ENCODE results near the gene PLD4. TPM values are rescaled to one million over a fixed set of nuclear protein-coding genes. Genes with fewer than 3 reads are reported as not detected.

The PLD4 gene
- total RNA-seq, 1 experiment from 2014 or later = not detected

DNA sequence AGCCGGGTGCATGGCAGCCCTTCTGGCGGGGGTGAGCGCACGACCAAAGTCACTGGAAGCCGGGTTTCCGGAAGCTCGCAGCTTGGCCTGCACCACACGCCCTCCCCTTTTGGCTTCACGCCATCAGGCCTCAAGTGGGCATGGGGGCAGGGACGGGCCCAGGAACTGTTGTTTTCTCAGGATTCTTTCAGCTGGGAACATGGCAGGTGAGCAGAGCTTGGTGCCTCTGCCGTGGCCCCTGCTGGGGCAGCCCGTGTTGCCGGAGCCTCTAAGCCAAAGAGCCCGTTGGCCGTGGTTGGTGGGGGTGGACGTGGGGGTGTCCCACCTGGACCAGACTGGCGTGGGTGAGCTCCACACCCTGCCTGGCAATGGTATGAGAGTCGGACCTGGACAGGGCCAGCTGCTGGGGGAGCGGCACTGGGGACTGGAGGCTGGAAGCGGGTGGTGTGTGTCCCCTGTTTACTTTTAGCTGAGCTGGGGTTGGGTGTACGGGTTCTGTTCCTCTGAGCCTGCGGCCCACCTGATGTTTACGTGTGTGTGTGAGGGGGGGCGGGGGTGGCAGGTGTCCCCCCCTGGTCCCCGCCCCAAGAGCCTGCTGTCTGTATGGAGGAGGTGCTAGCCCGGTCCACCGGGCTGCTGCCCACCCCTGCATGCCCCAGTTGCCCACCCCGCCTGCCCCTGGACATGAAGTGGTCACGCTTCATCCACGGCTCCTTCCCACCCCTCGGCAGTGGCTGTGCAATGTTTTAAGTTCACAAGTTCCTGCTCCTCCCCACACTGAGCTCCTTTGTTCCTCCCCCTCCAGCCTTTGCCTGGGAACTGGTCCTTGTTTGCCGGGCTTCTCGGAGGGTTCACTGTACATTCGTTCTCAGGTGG lies 28.7 kb upstream of the PLD4 start:
- Histone ChIP-seq H3K4me3 (no peak overlapping the region), H3K27ac (no peak overlapping the region), H3K79me2 (ENCODE audit: low read depth) (no peaks in the 10 kb centered on the region), H3K9me2 (ENCODE audit: insufficient read depth) (no peaks in the 10 kb centered on the region), H3F3A (ENCODE audit: insufficient read depth, low read depth) (0 out of 2 replicates have a peak, but pooled peaks cover 3% of the 10 kb centered on the region), H3K36me3 (ENCODE audit: low read depth) (no peaks in the 10 kb centered on the region), H3K27me3 (ENCODE audit: insufficient read depth, low read depth) (no peaks in the 10 kb centered on the region), H4K20me1 (ENCODE audit: insufficient read depth) (peaks cover 2% of the 10 kb centered on the region; the same call in 1 of the 2 replicates), H3K4me2 (no peak overlapping the region), H3K4me1 (replicated peaks; ENCODE audit: insufficient read depth) (no peaks in the 10 kb centered on the region), H3K9me3 (ENCODE audit: insufficient read depth, low read depth) (no peaks in the 10 kb centered on the region), H2AFZ (no peak overlapping the region)
- intact Hi-C loops (cut with micrococcal nuclease; ENCODE audit: unreplicated experiment) = loop anchor here (2.0 kb wide), 2 partner anchors 77 to 149 kb away; no protein-coding TSS in a partner anchor
- DNase-seq = no peak
- CTCF ChIA-PET = interaction anchor here (0.7 kb wide), 1 partner anchor 12 kb away, joined by 4 read pairs; no protein-coding TSS in a partner anchor
- TF ChIP-seq EZH2 (IDR thresholded peaks at IDR 0.05; ENCODE audit: low read depth) = no peak
- TF ChIP-seq, protein P1, sequence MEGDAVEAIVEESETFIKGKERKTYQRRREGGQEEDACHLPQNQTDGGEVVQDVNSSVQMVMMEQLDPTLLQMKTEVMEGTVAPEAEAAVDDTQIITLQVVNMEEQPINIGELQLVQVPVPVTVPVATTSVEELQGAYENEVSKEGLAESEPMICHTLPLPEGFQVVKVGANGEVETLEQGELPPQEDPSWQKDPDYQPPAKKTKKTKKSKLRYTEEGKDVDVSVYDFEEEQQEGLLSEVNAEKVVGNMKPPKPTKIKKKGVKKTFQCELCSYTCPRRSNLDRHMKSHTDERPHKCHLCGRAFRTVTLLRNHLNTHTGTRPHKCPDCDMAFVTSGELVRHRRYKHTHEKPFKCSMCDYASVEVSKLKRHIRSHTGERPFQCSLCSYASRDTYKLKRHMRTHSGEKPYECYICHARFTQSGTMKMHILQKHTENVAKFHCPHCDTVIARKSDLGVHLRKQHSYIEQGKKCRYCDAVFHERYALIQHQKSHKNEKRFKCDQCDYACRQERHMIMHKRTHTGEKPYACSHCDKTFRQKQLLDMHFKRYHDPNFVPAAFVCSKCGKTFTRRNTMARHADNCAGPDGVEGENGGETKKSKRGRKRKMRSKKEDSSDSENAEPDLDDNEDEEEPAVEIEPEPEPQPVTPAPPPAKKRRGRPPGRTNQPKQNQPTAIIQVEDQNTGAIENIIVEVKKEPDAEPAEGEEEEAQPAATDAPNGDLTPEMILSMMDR (conservative IDR thresholded peaks at IDR 0.05) = no peak
- POLR2A ChIA-PET (ENCODE audit: unreplicated experiment) = no interaction called here
- no TSS peak for BruUV-seq (replicated peaks)

DNA sequence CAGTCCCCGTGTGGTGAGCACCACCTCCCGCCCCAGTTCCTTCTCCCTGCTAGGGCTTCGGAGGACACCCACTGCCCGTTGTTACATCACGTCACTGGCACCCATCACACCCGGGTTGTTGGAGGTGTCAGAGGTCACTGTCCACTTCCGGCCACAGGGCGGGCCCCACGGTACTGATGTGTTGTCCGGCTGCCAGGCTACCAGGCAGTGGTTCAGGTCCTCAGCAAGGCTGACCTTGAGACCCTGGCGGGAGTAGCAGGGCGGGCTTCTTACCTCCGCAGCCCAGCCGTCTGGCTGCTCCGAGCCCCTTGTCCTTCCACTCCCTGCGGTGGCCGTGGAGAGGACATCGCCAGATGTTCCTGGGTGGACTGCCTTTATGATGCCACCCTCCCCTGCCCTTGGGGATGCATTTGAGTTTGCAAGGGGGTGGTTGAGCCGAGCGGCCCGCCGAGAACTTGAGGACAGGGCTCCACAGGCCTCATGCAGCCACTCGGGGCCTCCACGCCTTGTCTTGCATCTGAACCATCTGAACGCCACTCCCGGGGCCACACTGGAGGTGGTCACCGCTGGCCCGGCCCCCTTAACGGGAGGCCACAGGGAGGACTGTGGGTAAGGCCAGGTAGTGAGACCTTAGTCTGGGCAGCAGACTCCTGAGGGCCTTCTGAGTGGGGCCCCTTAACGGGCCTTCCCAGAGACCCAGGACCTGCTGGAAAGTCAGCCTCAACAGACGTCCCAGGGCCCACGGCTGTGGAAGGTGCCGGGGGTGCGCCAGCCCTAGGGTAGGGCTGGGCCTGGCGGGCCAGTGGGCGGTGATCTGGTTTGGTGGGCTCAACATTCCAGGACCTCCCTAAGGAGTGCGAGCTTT lies 27.1 kb upstream of the PLD4 start:
- Histone ChIP-seq H3K4me3 (no peak overlapping the region), H3K79me2 (ENCODE audit: low read depth) (no peaks in the 10 kb centered on the region), H3F3A (ENCODE audit: insufficient read depth, low read depth) (0 out of 2 replicates have a peak, but pooled peaks cover 3% of the 10 kb centered on the region), H3K4me2 (no peak overlapping the region), H3K9me3 (ENCODE audit: insufficient read depth, low read depth) (no peaks in the 10 kb centered on the region), H3K36me3 (ENCODE audit: low read depth) (no peaks in the 10 kb centered on the region), H3K27me3 (ENCODE audit: insufficient read depth, low read depth) (no peaks in the 10 kb centered on the region), H3K27ac (no peak overlapping the region), H4K20me1 (ENCODE audit: insufficient read depth) (peaks cover 2% of the 10 kb centered on the region; the same call in 1 of the 2 replicates), H3K9me2 (ENCODE audit: insufficient read depth) (no peaks in the 10 kb centered on the region), H3K4me1 (replicated peaks; ENCODE audit: insufficient read depth) (no peaks in the 10 kb centered on the region), H2AFZ (no peak overlapping the region)
- no TSS peak for BruUV-seq (replicated peaks)
- CTCF ChIA-PET = no interaction called here
- TF ChIP-seq, protein P1 (conservative IDR thresholded peaks at IDR 0.05) = no peak
- TF ChIP-seq EZH2 (IDR thresholded peaks at IDR 0.05; ENCODE audit: low read depth) = no peak
- intact Hi-C loops (cut with micrococcal nuclease; ENCODE audit: unreplicated experiment) = loop anchor here (2.0 kb wide), 2 partner anchors 75 to 147 kb away; no protein-coding TSS in a partner anchor
- POLR2A ChIA-PET (ENCODE audit: unreplicated experiment) = no interaction called here
- no peak for DNase-seq

DNA sequence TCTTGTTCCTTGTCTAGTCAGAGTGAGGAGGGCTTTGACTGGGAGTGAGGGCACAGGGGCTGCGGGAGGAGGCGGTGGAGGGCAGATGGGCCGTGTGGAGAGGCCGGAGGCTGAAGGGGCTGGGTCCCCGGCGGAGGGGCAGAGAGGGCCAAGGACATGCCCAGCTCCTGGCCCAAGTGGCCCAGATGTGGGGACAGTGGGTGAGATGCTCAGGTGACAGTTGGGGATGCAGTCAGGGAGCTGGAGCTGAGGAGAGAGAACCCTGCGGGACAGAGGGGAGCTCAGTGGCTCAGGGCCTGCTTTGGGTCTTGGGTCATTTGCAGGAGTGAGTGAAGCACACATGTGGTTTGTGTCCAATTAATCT lies 26.5 kb upstream of the PLD4 start:
- H3K9me3 ChIP-seq (ENCODE audit: insufficient read depth, low read depth) = no peaks in the 10 kb centered on the region
- DNase-seq = no peak
- ChIA-PET POLR2A (ENCODE audit: unreplicated experiment) (no interaction called here), CTCF (no interaction called here)
- no peaks in the 10 kb centered on the region for H3K36me3 ChIP-seq (ENCODE audit: low read depth)
- H3K27me3 ChIP-seq (ENCODE audit: insufficient read depth, low read depth) = 0 out of 2 replicates have a peak, but pooled peaks cover under 1% of the 10 kb centered on the region
- no peak overlapping the region for H2AFZ ChIP-seq
- no peaks in the 10 kb centered on the region for H3K79me2 ChIP-seq (ENCODE audit: low read depth)
- TF ChIP-seq, protein P1 (conservative IDR thresholded peaks at IDR 0.05) = no peak
- TF ChIP-seq EZH2 (IDR thresholded peaks at IDR 0.05; ENCODE audit: low read depth) = no peak
- peaks cover 2% of the 10 kb centered on the region; the same call in 1 of the 2 replicates for H4K20me1 ChIP-seq (ENCODE audit: insufficient read depth)
- BruUV-seq (replicated peaks) = no TSS peak
- H3K9me2 ChIP-seq (ENCODE audit: insufficient read depth) = no peaks in the 10 kb centered on the region
- 0 out of 2 replicates have a peak, but pooled peaks cover 3% of the 10 kb centered on the region for H3F3A ChIP-seq (ENCODE audit: insufficient read depth, low read depth)
- no peak overlapping the region for H3K4me2 ChIP-seq
- intact Hi-C loops (cut with micrococcal nuclease; ENCODE audit: unreplicated experiment) = no loop called here
- no peak overlapping the region for H3K27ac ChIP-seq
- no peak overlapping the region for H3K4me3 ChIP-seq
- H3K4me1 ChIP-seq (replicated peaks; ENCODE audit: insufficient read depth) = no peaks in the 10 kb centered on the region

Measured in PC-9 (cell line).